ENCODE measurements around the gene GRAMD1B.

GRAMD1B gene

DNA sequence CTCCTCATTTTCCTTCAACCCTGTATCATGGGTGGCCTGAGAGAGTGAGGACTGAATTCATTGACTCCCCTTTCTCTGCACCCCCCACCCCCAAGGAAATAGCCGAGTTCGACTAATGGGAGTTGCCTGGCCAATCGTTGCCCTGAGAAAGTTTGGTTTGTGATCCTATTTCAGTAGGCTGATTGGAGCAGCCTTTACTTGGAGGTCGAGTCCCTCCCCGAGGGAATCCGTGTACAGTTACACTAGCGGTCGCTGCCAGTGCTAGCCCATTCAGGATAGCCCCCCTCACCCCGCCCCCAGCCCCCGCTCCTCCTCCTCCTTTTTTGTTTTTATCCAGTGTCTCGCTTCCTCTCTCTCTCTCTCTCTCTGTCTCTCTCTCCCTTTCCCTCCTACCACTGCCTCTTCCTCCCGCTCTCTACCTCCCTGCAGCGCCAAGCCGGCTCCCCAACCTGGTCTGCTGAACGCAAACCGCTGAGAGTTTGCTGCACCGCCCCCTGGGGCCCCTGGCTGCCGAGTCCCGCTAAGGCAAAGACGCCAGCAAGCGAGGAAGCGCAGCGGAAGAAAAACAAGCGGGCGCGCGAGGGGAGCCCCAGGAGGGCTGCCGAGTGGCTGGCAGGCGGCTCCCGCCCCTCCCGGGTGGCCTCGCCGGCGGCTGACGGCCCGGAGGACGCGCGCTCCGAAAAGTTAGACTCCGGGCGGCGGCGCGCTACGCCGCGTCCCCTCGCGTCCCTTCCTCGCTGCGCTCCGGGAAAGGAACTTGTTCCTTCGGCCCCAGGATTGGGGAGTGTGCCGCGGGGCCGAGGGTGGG, at the start of gene GRAMD1B:
Gene GRAMD1B, plus strand, starts transcription at position 357 of the 808 bp plus-strand sequence. CDS start 524 bp downstream, outside the sequence.
- peak; percentile 45 for DNase-seq

DNA sequence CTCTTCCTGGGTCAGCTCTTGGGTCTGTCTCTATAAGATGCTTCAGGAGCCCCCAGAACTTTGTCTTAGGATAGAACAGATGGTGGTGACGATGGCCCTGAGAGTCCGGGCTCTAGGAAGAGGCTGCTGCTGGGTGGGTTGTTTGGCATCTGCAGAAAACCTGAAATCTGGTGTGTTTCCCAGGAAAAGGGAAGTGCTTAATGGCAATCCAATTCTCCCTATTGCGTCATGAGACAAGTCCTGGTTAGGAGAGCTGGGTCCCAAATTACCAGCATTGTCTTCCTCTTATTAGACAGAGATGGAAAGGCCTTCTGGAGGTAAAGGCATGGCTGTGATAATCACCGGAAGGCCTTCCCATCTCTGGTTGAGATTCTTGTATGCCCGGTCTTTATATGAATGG, 48.9 kb upstream of the GRAMD1B start:
- no peak for DNase-seq

DNA sequence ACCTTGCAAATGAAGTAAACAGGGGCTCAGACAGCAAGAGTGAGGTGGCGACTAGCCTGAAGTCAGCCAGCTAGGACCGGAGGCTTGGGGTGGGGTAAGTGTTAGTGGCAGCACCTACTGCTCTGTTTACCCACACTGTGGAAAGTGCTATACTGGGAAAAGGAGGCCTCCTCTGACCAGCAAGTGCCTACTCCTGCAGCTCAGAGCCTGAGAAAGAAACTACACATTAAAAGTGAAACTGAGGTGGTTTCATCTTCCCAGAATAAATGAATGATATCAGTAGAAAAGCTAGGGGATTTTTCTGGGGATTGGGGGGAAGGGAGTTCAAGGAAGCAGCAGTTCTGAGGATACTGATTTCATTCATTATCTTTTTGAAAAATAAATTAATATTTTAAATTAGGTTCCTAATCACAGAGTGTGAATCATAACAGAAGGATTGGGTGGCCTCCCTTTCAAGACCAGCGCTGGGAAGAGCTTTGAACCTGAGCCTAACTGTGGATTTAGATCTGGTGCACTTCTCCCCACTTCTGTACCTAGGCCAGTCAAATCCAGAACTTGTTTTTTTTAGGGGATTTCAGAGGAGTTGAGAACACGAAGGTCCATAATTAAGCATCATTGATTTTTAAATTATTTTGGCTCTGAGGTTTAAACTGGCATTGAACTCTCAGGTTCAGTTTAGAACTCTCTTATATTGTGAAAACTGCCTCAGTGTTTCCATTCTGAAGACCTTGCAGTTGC, 48.1 kb upstream of the GRAMD1B start:
- DNase-seq: no peak

DNA sequence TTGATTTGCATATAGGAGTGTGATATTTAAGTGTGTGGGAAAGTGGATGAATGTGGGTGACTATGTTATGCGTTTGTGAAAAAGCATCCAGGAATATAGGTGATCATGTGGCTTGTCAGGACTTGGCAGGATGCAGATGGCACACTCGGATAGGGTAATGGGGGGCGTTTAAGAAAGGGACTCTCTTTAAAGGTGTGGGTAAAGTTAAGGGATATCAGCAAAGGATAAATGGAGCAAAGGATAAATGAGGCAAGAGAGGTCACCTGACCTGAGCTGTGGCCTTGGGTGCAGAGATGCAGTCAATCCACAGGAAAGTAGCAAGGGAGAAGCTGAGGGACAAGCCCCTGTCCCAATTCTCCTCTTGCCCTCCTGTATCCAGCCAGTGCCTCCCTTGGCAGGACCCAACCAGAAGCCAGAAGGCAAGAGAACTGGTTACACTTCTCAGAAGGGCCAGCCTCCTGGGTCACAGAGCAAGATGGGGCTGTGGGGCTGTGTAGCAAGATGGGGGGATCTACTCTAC, 47.5 kb upstream of the GRAMD1B start:
- DNase-seq: no peak

DNA sequence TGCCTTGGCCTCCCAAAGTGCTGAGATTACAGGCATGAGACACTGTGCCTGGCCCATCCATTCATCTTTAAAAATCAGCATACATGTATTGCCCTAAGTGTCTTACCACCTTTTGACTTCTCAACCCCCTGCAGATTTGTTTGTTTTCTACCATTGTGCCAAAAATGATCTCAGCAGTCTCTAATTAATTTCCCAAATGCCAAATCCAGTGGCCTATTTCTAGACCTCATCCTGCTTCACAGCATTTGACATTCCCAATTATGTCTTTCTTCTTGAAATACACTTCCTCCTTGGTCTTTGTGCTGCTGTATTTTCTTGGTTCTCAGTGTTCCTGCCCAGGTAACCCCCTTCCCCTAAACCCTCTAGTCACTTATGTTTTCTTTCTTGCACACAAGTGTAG, 46.0 kb upstream of the GRAMD1B start:
- no peak for DNase-seq

DNA sequence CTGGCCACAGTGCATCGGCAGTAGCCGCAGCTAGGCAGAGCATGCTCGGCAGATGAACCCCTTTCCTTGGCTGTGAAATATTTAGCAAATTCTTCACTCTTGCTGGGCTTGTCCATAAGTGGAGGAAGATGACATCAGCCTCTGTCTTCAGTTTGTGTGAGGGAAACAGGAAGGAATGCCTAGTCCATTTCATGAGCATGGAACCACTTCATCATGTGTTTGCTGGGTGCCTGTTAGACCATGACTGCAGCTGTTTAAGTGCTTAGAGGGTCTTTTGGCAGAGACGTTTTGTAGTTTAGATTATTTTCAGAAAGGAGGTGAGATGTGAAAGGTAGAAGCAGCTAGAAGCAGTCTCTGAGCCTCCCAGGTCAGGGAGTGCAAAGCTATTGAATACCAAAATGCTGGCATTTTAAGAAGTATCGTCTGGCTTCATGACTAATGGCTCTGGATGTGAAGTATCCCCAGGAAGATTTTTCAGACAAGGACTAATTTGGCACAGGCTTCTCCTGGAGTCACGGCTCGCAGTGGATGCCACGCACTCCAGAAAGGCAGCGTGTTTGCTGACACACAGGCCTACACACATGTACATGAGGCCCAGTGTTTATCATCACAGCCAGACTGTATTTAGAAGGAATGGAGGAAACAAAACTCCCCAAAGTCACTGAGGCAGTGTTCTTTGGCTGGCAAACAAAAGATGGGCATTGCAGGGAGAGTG, 43.1 kb upstream of the GRAMD1B start:
- DNase-seq: no peak

DNA sequence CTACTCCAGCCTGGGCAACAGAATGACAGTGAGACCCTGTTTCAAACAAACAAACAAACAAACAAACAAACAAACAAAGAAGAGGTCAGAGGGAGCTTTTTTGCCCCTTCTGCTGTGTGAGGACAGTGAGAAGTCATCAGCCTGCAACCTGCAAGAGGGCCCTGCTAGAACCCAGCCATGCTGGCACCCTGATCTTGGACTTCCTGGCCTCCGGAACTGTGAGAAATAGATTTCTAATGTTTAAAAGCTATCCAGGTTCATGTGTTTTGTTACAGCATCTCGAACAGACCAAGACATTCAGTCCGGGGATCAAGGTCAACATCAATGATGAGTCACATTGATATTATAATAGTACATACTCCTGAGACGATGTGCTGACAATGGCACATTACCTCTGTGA, 41.4 kb upstream of the GRAMD1B start:
- no peak for DNase-seq

DNA sequence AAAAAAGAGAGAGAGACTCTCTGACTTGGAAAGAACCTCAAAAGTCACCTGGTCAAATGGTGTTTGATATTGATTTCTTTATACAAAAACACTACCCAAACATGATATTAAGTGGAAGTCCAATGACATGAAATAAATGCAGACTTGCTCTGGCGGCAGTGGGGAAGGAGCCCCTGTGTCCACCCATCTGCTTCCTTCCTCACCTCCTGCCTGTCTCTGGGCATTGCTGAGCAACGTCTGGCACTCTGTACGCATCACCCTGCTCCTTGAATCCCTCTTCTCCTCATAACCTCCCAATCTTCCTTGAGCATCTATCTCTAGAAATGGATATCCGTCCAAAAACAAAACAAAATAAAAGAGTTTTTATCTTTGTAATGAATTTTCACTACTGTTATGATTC, 39.9 kb upstream of the GRAMD1B start:
- DNase-seq: no peak

DNA sequence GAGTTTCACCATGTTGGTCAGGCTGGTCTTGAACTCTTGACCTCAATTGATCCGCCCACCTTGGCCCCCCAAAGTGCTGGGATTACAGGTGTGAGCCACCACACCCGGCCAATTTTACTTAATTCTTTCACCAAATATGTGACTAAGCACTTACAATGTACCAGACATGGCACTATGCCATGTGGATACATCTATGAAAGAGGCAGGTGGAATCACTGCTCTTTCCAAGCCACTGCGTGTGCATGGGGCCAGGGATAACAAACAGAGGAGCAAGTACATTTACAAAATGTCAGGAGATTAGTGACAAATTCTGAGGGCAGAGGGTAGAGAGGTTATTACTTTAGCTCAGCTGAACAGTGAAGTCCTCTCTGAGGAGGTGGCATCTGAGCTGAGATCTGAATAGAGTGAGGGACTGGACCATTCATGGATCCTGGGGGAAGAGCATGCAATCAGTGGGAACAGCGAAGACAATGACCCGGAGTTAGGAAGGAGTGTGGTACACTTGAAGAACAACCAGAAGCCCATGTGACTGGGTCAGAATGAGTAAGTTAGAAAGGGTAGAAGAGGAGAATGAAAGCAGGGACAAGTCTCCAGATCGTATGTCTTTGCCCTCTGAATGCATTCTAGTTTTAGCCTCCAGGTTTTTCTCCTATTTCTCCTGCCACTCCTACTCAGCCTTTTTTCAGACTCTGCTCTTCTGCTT, 38.3 kb upstream of the GRAMD1B start:
- no peak for DNase-seq

DNA sequence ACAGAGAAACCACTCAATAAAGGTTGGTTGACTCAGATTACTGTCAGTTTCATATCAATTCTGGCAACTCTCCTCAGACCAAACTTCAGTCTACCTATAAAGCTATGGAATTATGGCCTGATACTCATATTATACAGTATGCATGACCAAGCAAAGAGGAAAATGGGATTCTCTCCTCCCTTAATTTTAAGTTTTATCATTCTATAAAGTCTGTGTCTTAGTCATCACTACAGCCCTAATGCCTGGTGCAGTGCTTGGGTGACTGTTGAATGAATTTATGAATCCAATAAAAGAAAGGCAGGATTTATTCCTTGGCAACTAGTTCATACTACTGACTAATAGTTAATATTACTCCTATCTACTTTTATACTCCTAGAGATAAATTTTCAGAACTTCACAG, 37.6 kb upstream of the GRAMD1B start:
- no peak for DNase-seq

DNA sequence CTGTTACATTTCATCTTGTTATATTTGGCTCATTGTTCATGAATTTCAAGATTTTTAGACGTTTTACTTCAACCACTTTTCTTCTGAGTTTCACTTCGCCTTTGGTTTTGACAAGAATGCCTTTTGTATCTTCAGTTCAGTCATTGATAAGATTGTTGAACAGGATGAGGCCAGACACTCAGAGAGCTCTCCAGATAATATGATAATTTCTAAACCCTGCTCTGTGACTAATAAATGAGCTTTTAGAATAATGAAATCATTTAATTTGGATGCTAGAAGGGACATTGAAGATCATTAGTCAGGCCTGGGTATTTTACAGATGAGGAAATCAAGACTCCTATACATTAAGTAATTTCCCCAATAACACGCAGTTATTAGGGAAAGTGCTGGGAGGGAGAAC, 37.2 kb upstream of the GRAMD1B start:
- DNase-seq: no peak

DNA sequence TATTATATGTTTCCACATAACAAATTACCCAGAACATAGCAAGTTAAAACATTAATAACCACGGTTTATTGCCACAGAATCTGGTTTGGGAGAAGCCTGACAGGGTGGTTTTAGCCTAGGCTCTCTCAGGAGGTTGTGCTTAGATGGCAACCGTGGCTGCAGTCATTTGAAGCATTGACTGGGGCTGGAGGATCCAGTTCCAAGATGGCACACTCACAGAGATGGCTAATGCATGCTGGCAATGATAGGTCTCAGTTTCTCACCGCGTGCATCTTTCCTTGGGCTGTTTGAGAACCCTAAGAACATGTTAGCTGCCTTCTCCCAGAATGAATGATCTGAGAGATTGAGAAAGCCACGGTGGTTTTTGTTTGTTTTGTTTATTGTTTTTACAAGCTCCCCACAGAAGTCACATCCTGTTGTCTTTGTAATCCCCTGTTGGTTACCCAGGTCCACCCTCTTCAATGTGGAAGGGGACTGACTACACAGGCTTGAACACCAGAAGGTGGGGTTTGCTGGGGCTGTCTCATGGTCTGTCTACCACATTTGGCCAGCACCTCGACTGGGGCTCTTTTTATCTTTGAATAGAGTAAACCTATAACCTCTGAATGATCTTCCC, 36.6 kb upstream of the GRAMD1B start:
- no peak for DNase-seq

DNA sequence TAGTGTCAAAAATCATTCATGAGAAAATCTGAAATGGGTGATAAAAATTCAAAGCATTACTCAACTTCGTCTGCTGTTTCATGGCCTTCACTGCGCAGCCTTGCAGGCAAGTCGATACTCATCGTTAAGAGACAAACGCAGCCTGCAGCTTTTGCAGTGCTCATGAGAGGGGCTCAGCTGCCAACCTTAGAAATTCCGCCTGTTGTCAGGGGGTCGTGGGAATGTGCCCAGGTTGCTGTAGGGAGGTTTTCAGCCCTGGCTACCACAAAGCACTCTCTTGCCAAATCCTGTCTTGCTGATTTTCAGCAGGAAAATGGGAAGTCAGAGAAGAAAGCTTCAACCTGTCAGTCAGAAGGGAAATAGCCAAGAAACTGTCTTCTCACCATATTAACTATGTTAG, 25.4 kb upstream of the GRAMD1B start:
- DNase-seq: no peak

DNA sequence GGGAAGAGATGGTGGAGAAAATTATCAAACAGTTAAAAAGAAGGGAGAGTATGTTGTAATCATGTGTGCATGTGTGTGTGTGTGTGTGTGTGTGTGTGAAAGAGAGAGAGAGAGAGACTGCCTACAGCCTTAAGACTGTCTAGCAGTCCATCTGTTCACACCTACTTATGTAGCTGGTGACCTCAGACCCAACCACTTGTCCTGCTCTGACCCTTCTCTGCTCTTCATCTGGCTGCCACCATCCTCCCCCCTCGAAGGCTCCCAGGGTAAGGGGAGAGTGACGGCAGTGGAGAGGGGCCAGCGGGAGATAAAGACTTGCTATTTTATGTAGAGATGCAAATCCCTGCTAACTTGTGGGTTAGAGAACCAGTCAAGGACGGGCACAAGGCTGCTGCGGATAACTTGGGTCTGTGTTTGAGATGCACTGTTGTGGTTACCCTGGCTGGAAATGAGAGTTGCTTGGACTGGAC, 24.9 kb upstream of the GRAMD1B start:
- peak; percentile 31 for DNase-seq

DNA sequence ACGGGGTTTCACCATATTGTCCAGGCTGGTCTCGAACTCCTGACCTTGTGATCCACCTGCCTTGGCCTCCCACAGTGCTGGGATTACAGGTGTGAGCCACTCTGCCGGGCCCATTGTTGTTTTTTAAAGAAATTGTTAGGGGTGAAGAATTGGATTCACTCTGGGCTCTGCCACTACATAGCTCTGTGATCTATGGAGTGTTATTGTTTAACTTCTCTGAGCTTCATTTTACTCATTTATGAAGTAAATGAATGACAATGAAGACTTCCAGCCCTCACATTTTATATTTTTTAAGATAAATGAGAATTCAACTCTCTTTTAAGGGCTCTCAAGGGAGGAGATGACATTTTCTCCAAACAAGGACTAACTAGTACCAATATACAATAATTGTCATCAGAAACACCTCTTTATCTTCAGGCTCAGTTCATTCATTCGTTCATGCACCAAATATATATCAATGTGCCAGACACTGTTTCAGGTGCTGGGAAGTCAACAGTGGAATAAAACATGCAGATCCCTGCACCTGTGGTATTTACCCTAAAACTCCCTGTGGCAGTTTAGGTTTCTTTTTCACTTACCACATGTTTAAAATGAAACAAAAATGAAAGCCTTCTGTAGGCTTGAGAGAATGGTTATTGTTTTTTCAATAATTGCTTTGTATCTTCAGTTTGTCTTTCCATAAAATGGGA, 23.5 kb upstream of the GRAMD1B start:
- DNase-seq: no peak

DNA sequence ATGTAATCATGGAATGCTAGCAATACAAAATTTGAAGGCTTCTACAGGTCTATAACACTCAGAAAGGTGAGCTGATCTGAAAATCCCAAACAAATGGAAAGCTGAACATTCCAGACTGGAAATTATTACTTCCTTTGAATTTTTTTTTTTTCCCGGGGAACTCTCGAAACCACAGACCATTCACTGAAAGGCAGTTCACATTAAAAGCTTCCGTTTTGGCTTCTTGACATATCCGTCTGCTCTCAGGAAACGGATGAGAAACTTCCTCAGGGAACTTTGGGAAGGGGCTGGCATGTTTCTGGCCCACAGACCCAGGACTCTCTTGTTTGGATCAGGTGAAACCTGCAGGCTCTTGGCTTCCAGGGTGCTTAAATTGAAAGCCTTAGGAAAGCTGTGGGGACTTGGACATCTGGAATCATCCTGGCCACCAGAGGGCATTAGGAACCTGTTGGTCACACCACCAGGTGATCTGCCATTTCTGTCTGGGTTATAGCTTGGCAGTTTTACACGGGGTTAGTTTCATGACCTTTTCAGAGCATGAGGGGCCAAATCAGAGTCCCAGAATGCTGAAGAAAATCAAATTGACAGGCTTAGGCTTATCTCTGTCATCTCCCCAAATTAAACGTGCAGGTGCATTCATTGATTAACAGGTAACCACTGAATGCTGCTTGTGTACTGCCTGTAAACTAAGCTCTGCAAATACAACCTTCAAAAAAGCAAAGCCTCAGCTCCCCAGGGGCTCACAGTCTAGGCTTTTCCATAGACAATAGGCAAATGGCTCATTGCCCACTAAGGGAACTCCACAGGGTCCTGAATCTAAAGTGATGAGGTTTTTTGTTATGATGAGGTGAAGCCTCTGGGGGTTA, 22.7 kb upstream of the GRAMD1B start:
- DNase-seq: peak; percentile 28

DNA sequence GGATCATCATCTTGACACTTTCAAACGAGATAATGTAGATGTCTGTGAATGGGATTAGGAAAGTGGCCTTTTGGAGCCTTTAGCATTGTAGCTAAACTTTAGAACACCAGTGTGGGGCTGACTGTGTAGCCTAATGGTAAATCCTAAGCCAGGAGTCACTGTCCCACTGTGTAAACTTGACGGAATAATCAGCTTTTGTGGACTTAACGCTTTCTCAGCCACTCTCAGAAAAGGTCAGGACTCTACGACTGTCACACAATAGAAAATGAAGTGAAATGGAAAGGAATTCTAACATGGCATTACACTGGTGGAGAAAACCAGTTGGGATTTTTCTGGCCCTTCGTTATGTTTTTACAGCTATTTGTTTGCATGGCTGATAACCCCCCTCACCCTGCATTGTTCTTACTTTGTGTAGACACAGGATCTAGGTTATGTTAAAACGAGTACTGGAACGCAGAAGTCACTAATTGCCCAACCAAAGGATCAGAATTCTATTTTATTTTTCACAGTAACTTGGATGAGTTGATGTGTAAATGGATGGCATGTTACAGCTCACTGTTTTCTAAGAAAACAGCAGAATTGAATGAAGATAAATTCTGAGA, 22.0 kb upstream of the GRAMD1B start:
- no peak for DNase-seq

DNA sequence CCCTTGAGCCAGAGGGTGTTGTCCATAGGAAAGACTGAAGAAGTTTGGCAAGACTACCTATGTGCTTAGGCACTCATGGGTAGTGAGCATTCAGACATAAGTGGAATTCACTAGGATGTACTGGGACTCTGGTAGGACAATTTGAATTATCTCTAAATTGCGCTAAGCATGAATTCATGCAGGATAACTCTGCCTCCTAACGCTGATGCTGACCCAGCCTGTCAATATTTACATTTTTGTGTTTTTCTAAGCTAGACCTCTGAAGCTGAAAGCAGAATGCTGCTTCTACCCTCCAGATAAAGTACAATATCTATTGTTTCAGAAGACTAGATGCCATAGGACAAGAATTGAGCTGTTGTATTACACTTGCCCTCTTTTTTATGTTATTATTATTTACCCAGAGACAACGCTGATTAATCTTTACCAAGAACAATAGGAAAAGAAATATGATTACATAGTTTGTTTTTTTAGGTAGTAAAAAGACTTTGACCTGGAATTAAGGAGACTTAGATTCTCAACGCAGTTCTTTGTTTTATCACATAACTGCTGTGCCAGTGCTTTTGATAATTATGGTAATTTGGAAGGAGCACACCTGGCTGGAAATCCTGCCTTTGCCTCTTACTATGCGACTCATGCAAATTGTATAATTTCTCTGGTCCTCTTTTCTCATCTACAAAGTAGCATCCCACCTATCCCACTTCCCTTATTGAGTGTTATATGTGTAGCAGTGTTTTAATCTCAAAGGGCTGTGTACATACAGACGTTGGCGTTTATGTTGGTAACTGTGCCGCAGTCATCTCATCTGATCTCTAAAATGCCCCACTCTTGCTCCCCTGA, 21.2 kb upstream of the GRAMD1B start:
- no peak for DNase-seq

All from NCI-H2227 treated with DMSO at 0.1 percent for 48 hours (cell line).